ENCODE data around the gene ZCCHC7.
"Not testable (repeated sequence)": the region's sequence is repeated elsewhere in the genome, so short reads cannot be mapped to it uniquely, and the experiment has no call there.

Gene ZCCHC7

DNA sequence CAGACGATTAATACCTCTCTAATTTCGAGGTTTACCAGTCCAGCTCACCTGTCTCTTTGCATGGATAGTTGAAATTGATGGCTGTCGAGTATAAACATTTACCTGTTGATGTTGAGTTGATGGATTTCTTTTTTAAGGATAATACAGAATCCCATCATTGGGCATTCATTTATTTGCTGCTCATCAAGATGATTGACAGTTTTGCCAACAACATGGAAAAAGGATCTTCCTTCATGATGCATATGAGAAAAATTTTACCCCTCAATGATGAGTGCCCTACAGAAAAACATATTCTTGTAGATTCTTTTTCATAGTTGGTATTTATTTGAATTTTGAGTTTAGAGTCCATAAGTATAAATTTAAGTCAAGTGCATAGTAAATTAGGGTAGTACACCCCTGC lies 59.2 kb downstream of the ZCCHC7 start:
- no peak for DNase-seq

GRCh38 chr9:37180138-37180537 lies 59.8 kb downstream of the ZCCHC7 start:
- no peak for DNase-seq

GRCh38 chr9:37182718-37183117 lies 62.3 kb downstream of the ZCCHC7 start:
- DNase-seq: no peak

- DNase-seq: no peak
Observed at GRCh38 chr9:37184905-37185867, 64.8 kb downstream of the ZCCHC7 start.

- DNase-seq: peak; percentile 28
Observed at GRCh38 chr9:37187292-37187691, 66.9 kb downstream of the ZCCHC7 start.

DNA sequence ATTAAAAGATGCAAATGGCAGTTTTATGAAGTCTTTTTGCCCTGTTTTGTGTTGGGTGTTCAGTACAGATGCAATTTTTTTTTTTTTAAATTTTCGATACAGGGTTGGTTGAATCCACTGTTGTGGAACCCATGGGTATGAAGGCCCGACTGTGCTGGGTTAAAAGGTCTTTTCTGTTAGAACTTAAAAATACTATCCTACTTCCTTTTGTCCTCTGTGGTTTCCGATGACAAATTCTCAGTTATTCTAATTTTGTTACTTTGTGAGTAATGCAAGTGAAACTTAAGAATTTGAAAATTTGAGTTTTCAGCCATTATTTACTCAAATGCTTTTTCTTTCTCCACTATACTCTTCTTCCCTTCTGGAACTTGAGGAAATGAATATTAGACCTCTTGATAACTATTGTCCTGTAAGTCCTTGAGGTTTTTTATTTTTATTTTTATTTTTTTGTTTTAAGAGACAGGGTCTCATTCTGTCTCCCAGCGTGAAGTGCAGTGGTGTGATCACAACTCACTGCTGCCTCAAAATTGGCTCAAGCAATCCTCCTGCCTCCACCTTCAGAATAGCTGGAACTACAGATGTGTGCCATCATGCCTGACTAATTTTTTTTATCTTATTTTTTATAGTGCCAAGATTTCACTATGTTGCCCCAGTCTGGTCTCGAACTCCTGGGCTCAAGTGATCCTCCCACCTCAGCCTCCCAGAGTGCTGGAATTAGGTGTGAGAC lies 67.5 kb downstream of the ZCCHC7 start:
- peak; percentile 18 for DNase-seq

DNA sequence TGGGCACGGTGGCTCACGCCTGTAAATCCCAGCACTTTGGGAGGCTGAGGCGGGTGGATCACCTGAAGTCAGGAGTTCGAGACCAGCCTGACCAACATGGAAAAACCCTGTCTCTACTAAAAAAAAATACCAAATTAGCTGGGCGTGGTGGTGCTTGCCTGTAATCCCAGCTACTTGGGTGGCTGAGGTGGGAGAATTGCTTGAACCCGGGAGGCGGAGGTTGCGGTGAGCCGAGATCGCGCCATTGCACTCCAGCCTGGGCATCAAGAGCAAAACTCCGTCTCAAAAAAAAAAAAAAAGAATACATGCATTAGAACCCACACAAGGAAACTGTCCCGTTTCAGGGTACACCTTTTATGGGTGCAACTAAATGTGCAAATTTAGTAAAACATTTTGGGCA lies 70.4 kb downstream of the ZCCHC7 start:
- not testable (repeated sequence) for DNase-seq

- no peak for DNase-seq
Observed at GRCh38 chr9:37191403-37192089, 71.2 kb downstream of the ZCCHC7 start.

- DNase-seq: no peak
Observed at GRCh38 chr9:37192803-37193202, 72.4 kb downstream of the ZCCHC7 start.

GRCh38 chr9:37197158-37198038 lies 77.0 kb downstream of the ZCCHC7 start:
- DNase-seq: no peak

GRCh38 chr9:37198039-37198729 lies 77.8 kb downstream of the ZCCHC7 start:
- DNase-seq: no peak

GRCh38 chr9:37198831-37199230 lies 78.5 kb downstream of the ZCCHC7 start:
- no peak for DNase-seq

DNA sequence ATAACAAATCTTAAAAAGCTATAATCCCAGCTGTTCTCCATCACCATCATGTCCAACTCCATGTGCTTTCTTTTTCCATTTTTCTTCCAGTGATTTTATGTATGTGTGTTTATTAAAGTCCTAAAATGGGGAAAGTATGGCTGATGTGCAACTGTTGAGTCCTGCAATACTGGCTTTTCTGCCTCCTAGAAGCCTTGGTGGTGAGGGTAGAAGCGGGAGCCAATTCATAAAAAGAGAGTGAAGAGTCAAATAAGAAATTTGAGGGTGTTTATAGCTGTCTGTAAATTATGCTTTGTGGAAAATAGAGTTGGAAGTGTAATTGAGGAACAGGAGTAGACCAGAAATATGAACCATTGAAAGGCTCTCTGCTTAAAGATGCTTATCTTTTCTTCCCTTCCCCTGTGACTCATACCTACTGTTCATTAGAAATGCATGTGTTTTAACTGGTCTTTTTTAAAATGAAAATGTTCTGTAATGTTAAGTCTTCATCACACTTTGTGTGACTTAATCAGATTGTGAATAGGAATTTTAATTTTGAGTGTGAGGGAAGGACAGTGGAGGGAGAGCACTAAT lies 80.1 kb downstream of the ZCCHC7 start:
- no peak for DNase-seq

- no peak for DNase-seq
Observed at GRCh38 chr9:37201581-37201980, 81.2 kb downstream of the ZCCHC7 start.

GRCh38 chr9:37202091-37202490 lies 81.7 kb downstream of the ZCCHC7 start:
- DNase-seq: no peak

GRCh38 chr9:37203456-37203855 lies 83.1 kb downstream of the ZCCHC7 start:
- DNase-seq: not testable (repeated sequence)

- DNase-seq: no peak
Observed at GRCh38 chr9:37206121-37206620, 85.8 kb downstream of the ZCCHC7 start.

DNA sequence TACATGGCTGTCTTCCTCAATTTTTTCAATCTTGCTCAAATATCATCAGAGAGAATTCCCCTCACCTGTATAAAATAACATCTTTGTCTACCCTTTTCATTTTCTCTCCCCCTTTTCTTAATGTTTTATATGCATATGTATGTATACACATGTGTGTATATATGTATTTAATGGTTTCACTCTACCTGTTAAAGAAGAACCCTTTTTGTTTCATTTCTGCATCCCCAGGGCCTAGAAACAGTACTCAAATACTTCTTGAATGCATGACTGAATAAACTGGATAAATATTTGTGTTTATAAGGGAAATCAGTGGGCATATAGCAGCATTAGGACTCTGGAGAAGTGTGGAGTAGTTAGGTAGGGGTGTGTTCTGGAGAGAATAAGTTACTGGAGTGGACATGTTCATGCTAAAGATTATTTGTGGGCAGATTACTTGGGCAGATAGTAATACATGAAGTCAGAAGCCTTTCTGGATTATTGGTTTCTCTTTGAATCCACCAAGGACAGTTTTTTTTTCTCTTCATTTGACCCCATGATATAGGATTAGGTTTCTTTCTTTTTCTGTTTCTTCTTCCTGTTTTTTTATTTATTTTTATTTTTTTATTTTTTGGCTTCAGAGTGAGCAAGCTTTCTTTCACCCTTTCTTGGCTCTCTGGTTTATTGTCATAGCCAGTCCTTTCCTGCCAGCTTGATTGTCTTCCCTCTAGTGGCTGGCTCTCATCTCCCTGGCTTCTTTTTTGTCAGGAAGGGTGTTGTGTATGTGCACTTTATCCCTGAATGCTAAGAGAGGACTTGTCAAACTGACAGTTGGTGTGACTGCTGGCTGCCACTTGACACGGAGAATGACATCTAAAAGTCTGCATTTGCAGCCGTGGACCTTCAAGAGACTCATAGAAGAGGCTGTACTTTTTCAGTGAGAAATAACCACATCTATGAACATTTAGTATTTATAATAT lies 89.3 kb downstream of the ZCCHC7 start:
- no peak for DNase-seq

DNA sequence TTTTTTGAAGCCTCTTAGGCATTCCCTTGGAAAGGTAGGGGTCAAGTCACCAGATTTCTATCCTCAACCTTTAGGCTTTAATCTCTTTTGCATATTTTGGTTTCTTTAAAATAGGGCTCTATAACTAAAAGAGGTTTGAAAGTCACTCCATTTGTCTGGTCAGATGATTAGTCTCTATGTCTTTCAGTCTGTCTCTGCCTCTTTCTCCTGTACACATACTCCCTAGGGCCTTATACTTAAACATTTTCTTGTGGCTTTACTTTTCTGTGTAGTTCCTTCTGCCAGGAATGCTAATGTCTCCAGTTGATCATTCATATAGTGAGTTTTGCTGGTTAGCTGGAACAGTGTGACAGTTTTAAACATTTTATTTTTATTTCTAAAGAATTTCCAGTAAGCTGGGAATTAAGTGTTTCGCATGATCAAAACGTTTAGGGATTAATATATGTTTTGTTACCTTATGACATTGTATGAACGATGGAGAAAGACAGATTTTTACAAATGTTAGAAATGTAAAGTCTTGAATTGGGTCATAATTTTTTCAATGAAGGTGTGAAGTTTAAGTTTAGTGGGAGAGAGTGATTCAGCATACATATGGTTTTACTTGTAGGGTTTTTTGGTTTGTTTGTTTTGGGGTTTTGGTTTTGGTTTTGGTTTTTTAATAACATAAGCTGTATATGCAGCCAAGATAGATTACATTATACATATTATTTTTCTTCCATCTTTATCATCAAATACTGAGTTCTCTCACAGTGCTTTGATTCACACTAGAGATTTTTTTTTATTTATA lies 90.6 kb downstream of the ZCCHC7 start:
- DNase-seq: no peak

Data from stimulated activated CD4-positive, alpha-beta T cell treated with anti-CD3 and anti-CD28 coated beads, Interleukin-15, amount 100 ng/mL, for 24 hours (primary cell).